B cell (primary cell): ENCODE results near the gene LRRC73. TPM values are rescaled to one million over a fixed set of nuclear protein-coding genes. Genes with fewer than 3 reads are reported as not detected.
"Not testable (repeated sequence)": the region's sequence is repeated elsewhere in the genome, so short reads cannot be mapped to it uniquely, and the experiment has no call there.

Source experiments
- ATAC-seq: fragments of 200-7000 bp; cut with Tn5 transposase; one replicate; pipeline ENCODE4 v1.10.0; 2021; ENCODE audit warnings: low read depth, mild to moderate bottlenecking, moderate number of reproducible peaks, moderate library complexity
- CTCF ChIA-PET: fragments of 350-600 bp; sonication (Branson Sonifier 250); formaldehyde crosslinking; loops from one replicate; lab custom pipeline; 2021; ENCODE audit warnings: antibody characterized with exemption, inconsistent platforms; lab: Charles Lee
- POLR2A ChIA-PET: fragments of 350-600 bp; sonication (Branson Sonifier 250); formaldehyde crosslinking; loops from one replicate; lab custom pipeline; 2021; ENCODE audit warnings: antibody characterized with exemption; lab: Charles Lee
- DNase-seq: peaks from one replicate; pipeline ENCODE4 v3.0.0; 2013
- H2AFZ ChIP-seq: 2 replicates; pipeline ENCODE4 v1.6.1; 2012; ENCODE audit warnings: mild to moderate bottlenecking, low read depth, low read length; ENCODE audit not compliant: insufficient read depth, poor library complexity, severe bottlenecking
- H3K27ac ChIP-seq, 2 donors: 1 replicate in 1 of 2; 2 replicates in 1 of 2; pipeline ENCODE4 v1.5.1; 2012 to 2013; ENCODE audit warnings: low read length in 2 of 2, mild to moderate bottlenecking in 2 of 2, moderate library complexity in 1 of 2
- H3K27me3 ChIP-seq, 4 experiments: fragments of 200-600 bp in 1 of 4; sonication (generic) in 1 of 4; replicated peaks in 1 of 4; 1 replicate in 2 of 4; 2 replicates in 2 of 4; pipeline versions ENCODE4 v1.6.1 to v1.7.0; 2013 to 2016; ENCODE audit warnings: low read length in 3 of 4, mild to moderate bottlenecking in 2 of 4, mixed read lengths in 1 of 4, moderate library complexity in 1 of 4; ENCODE audit not compliant: insufficient read depth in 4 of 4, control insufficient read depth in 3 of 4; ENCODE audit errors: control extremely low read depth in 1 of 4
- H3K36me3 ChIP-seq, 2 experiments: replicated peaks in 1 of 2; 1 replicate in 1 of 2; 2 replicates in 1 of 2; pipeline versions ENCODE4 v1.6.1 to v1.7.1; 2013; ENCODE audit warnings: low read length in 1 of 2; ENCODE audit not compliant: insufficient read depth in 2 of 2, control insufficient read depth in 1 of 2; ENCODE audit errors: control extremely low read depth in 1 of 2, extremely low read depth in 1 of 2
- H3K4me1 ChIP-seq, 2 donors: fragments of 200-600 bp in 1 of 2; sonication (generic) in 1 of 2; 1 replicate in 1 of 2; 2 replicates in 1 of 2; pipeline versions ENCODE4 v1.5.1 to v1.6.1; 2013 to 2017; ENCODE audit warnings: low read length in 2 of 2; ENCODE audit not compliant: control insufficient read depth in 2 of 2, insufficient read depth in 2 of 2
- H3K4me2 ChIP-seq: replicated peaks from 2 replicates; pipeline ENCODE3; 2012; ENCODE audit warnings: mild to moderate bottlenecking, low read depth, low read length; ENCODE audit not compliant: poor library complexity, severe bottlenecking
- H3K4me3 ChIP-seq, 5 experiments: fragments of 200-600 bp in 1 of 5; sonication (generic) in 1 of 5; 1 replicate in 3 of 5; 2 replicates in 2 of 5; pipeline versions ENCODE4 v1.5.1 to v1.7.0; 2011 to 2016; ENCODE audit warnings: low read length in 4 of 5, mild to moderate bottlenecking in 4 of 5, low read depth in 2 of 5, control low read depth in 1 of 5, moderate library complexity in 1 of 5; ENCODE audit not compliant: insufficient read depth in 1 of 5; ENCODE audit errors: control extremely low read depth in 1 of 5, extremely low read depth in 1 of 5
- H3K79me2 ChIP-seq: fragments of 200-600 bp; sonication (generic); one replicate; pipeline ENCODE4 v1.6.0; 2016; ENCODE audit warnings: low read length; ENCODE audit not compliant: control insufficient read depth, insufficient read depth
- H3K9ac ChIP-seq: fragments of 200-600 bp; sonication (generic); 2 replicates; pipeline ENCODE4 v1.6.1; 2017; ENCODE audit warnings: mild to moderate bottlenecking, low read length, moderate library complexity
- H3K9me3 ChIP-seq, 3 donors: one replicate each; pipeline versions ENCODE4 v1.6.1 to v1.7.1; 2013; ENCODE audit warnings: low read length in 2 of 3; ENCODE audit not compliant: control insufficient read depth in 2 of 3, insufficient read depth in 1 of 3; ENCODE audit errors: control extremely low read depth in 1 of 3
- H4K20me1 ChIP-seq: 2 replicates; pipeline ENCODE4 v1.6.0; 2012; ENCODE audit warnings: mild to moderate bottlenecking, low read length; ENCODE audit not compliant: insufficient read depth, control insufficient read depth, poor library complexity, severe bottlenecking
- H3K27ac Mint-ChIP-seq: one replicate; pipeline ENCODE4 v1.8.0; 2021; ENCODE audit warnings: mixed read lengths
- H3K27me3 Mint-ChIP-seq: one replicate; pipeline ENCODE4 v1.8.0; 2021; ENCODE audit warnings: mixed read lengths
- H3K4me1 Mint-ChIP-seq: one replicate; pipeline ENCODE4 v1.8.0; 2021; ENCODE audit warnings: mixed read lengths
- H3K4me3 Mint-ChIP-seq: one replicate; pipeline ENCODE4 v1.8.0; 2021; ENCODE audit warnings: mixed read lengths
- H3K9me3 Mint-ChIP-seq: one replicate; pipeline ENCODE4 v1.8.0; 2022; ENCODE audit warnings: mixed read lengths; ENCODE audit not compliant: insufficient read depth
- CTCF ChIP-seq: fragments of 200-600 bp; IDR thresholded peaks from one replicate; pipeline ENCODE4 v1.8.0; 2022; ENCODE audit warnings: antibody characterized with exemption, mild to moderate bottlenecking
- EZH2 ChIP-seq: IDR thresholded peaks from 2 replicates; pipeline ENCODE4 v1.6.1; 2012; ENCODE audit warnings: borderline replicate concordance, low read depth, mild to moderate bottlenecking, moderate library complexity, low read length; ENCODE audit not compliant: insufficient read depth, poor library complexity, severe bottlenecking
- WGBS: methylation state at CpG from one replicate; pipeline ENCODE4 v1.1.5; 2013; ENCODE audit warnings: missing lambda C conversion rate; ENCODE audit not compliant: insufficient coverage; 5-methylcytosine and 5-hydroxymethylcytosine counted together
- intact Hi-C: fragments of 100-400 bp; cut with micrococcal nuclease; formaldehyde crosslinking; loops from one replicate; pipeline ENCODE4 v1.10.0; 2022
- polyA plus RNA-seq: library from polyadenylated mRNA; depleted of rRNA; stranded (reverse); fragments of >200 nt; gene quantifications from 2 replicates; pipeline ENCODE4 v1.2.3, GENCODE V29; 2012
- total RNA-seq, 2 donors: library from RNA; stranded (reverse); fragments of 120-200 nt in 1 of 2; gene quantifications; 1 replicate in 1 of 2; 2 replicates in 1 of 2; pipeline versions ENCODE4 v1.2.3 to v1.2.4, GENCODE V29; 2013 to 2022

The LRRC73 gene
- total and polyA plus RNA-seq, 2 donors (not counting 1 experiment from before 2014, with no cell fraction given): 0.06 to 0.99 TPM

- peaks cover 0 to 36% (median 8%) of the 10 kb centered on the region in 4 experiments for H3K27me3 ChIP-seq
- no peak for TF ChIP-seq EZH2
- no peaks in the 10 kb centered on the region for H3K9me3 Mint-ChIP-seq
- no peak overlapping the region for H3K4me2 ChIP-seq
- H3K4me1 Mint-ChIP-seq: no peaks in the 10 kb centered on the region
- DNase-seq: no peak
- no peak overlapping the region for H2AFZ ChIP-seq
- no peaks in the 10 kb centered on the region for H3K36me3 ChIP-seq
- ChIA-PET CTCF (no interaction called here), POLR2A (no interaction called here)
- no peak overlapping the region for H3K4me3 Mint-ChIP-seq
- H3K4me3 ChIP-seq: no peak overlapping the region
- no peaks in the 10 kb centered on the region for H4K20me1 ChIP-seq
- intact Hi-C loops: no loop called here
- no peak overlapping the region for H3K27ac ChIP-seq
- H3K4me1 ChIP-seq: no peaks in the 10 kb centered on the region
- H3K9me3 ChIP-seq: no peaks in the 10 kb centered on the region
- H3K27me3 Mint-ChIP-seq: peaks cover 37% of the 10 kb centered on the region
- no peak overlapping the region for H3K9ac ChIP-seq
- no peak overlapping the region for H3K27ac Mint-ChIP-seq
- H3K79me2 ChIP-seq: no peaks in the 10 kb centered on the region
- 85% methylated on average over 4 of the region's 4 CpGs for WGBS
- no peak for ATAC-seq
These were observed 41.9 kb downstream of the LRRC73 start for GRCh38 chr6:43468240-43468639.

DNA sequence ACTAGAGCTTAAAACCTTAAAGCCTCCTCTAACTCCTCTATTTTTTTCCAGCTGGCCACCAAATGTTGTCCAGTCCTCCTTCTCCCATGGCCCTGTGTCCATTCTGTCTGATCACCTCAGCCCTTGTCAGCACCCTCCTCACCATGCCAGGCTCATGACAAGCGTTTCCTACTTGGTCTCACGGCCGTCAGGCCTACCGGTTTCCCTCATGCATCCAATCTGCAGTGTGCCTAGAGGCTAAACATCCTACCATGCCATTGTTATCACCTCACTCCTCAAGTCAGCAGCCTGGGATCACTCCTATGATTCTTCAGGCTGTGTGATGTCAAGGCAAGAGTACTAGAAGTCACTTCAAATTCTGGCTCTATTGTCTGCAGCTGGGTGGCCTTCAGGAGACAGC, 42.4 kb downstream of the LRRC73 start:
- TF ChIP-seq CTCF (no peak), EZH2 (no peak)
- intact Hi-C loops: no loop called here
- Histone ChIP-seq H3K9me3 (no peaks in the 10 kb centered on the region), H4K20me1 (no peaks in the 10 kb centered on the region), H3K4me1 (no peaks in the 10 kb centered on the region), H3K4me3 (no peak overlapping the region), H3K9ac (no peak overlapping the region), H3K36me3 (no peaks in the 10 kb centered on the region), H3K27me3 (peaks cover 0 to 40% (median 10%) of the 10 kb centered on the region in 4 experiments), H3K4me2 (no peak overlapping the region), H2AFZ (no peak overlapping the region), H3K27ac (no peak overlapping the region), H3K79me2 (no peaks in the 10 kb centered on the region)
- Mint-ChIP-seq H3K27ac (no peak overlapping the region), H3K9me3 (no peaks in the 10 kb centered on the region), H3K4me1 (no peaks in the 10 kb centered on the region), H3K4me3 (no peak overlapping the region), H3K27me3 (peaks cover 40% of the 10 kb centered on the region)
- ATAC-seq (no peak), DNase-seq (no peak)
- WGBS: 80% methylated on average over 1 of the region's 4 CpGs
- POLR2A ChIA-PET: no interaction called here
- CTCF ChIA-PET: no interaction called here

GRCh38 chr6:43467265-43467664, 42.9 kb downstream of the LRRC73 start:
- H3K27me3 Mint-ChIP-seq: peaks cover 40% of the 10 kb centered on the region
- H3K4me3 Mint-ChIP-seq, H3K27ac ChIP-seq, H3K27ac Mint-ChIP-seq, H3K36me3 ChIP-seq, H3K4me1 ChIP-seq, H3K4me2 ChIP-seq, DNase-seq, H3K4me3 ChIP-seq, intact Hi-C loops, CTCF ChIA-PET, H2AFZ ChIP-seq, H3K4me1 Mint-ChIP-seq, ATAC-seq, H4K20me1 ChIP-seq, H3K9ac ChIP-seq, POLR2A ChIA-PET, H3K79me2 ChIP-seq, H3K9me3 ChIP-seq, H3K9me3 Mint-ChIP-seq: not testable (repeated sequence)
- WGBS: 75% methylated on average over 2 of the region's 5 CpGs
- H3K27me3 ChIP-seq: peaks cover 0 to 42% (median 10%) of the 10 kb centered on the region in 4 experiments
